Trophoblast cell (in vitro differentiated cells and primary cell): ENCODE results near the gene COPB1.

Source experiments
- DNase-seq, 2 donors: peaks; one replicate each; pipeline ENCODE4 v3.0.0-alpha.2; 2016
- H2AFZ ChIP-seq: 2 replicates; pipeline ENCODE4 v1.6.1; 2013; ENCODE audit warnings: low read length, moderate library complexity, mild to moderate bottlenecking; ENCODE audit not compliant: insufficient read depth, poor library complexity
- H2AK5ac ChIP-seq: 2 replicates; pipeline ENCODE4 v1.6.1; 2013; ENCODE audit warnings: mild to moderate bottlenecking, low read length
- H2BK120ac ChIP-seq: 2 replicates; pipeline ENCODE4 v1.6.1; 2013; ENCODE audit warnings: low read length, mild to moderate bottlenecking, moderate library complexity; ENCODE audit not compliant: insufficient read depth, poor library complexity
- H2BK12ac ChIP-seq: 2 replicates; pipeline ENCODE4 v1.6.1; 2013; ENCODE audit warnings: mild to moderate bottlenecking, low read length, moderate library complexity
- H2BK5ac ChIP-seq: 2 replicates; pipeline ENCODE4 v1.6.1; 2013; ENCODE audit warnings: low read length, low read depth, moderate library complexity, mild to moderate bottlenecking; ENCODE audit not compliant: poor library complexity
- H3K14ac ChIP-seq: 2 replicates; pipeline ENCODE4 v1.6.1; 2013; ENCODE audit warnings: mild to moderate bottlenecking, low read length
- H3K18ac ChIP-seq: 2 replicates; pipeline ENCODE4 v1.6.1; 2013; ENCODE audit warnings: mild to moderate bottlenecking, low read length
- H3K23ac ChIP-seq: 2 replicates; pipeline ENCODE4 v1.6.1; 2013; ENCODE audit warnings: low read length
- H3K27ac ChIP-seq: 2 replicates; pipeline ENCODE4 v1.5.1; 2013; ENCODE audit warnings: low read depth, mild to moderate bottlenecking, inconsistent platforms, low read length, moderate library complexity
- H3K27me3 ChIP-seq: 2 replicates; pipeline ENCODE4 v1.6.1; 2013; ENCODE audit warnings: inconsistent platforms, mild to moderate bottlenecking, low read length, moderate library complexity; ENCODE audit not compliant: insufficient read depth
- H3K36me3 ChIP-seq, 2 experiments: 1 replicate in 1 of 2; 2 replicates in 1 of 2; pipeline ENCODE4 v1.6.1; 2013; ENCODE audit warnings: low read length in 2 of 2, mild to moderate bottlenecking in 2 of 2, moderate library complexity in 1 of 2; ENCODE audit not compliant: insufficient read depth in 2 of 2, control insufficient read depth in 1 of 2
- H3K4ac ChIP-seq: 2 replicates; pipeline ENCODE4 v1.6.1; 2013; ENCODE audit warnings: low read depth, mild to moderate bottlenecking, low read length, moderate library complexity
- H3K4me1 ChIP-seq, 2 experiments: 1 replicate in 1 of 2; 2 replicates in 1 of 2; pipeline ENCODE4 v1.6.1; 2013; ENCODE audit warnings: low read length in 2 of 2, mild to moderate bottlenecking in 2 of 2, moderate library complexity in 1 of 2; ENCODE audit not compliant: insufficient read depth in 2 of 2, control insufficient read depth in 1 of 2
- H3K4me2 ChIP-seq: 2 replicates; pipeline ENCODE4 v1.6.1; 2013; ENCODE audit warnings: inconsistent platforms, mild to moderate bottlenecking, low read length, moderate library complexity
- H3K4me3 ChIP-seq: 2 replicates; pipeline ENCODE4 v1.5.1; 2013; ENCODE audit warnings: mild to moderate bottlenecking, low read depth, low read length, inconsistent platforms
- H3K79me1 ChIP-seq: one replicate; pipeline ENCODE4 v1.6.1; 2013; ENCODE audit warnings: low read length
- H3K79me2 ChIP-seq: 2 replicates; pipeline ENCODE4 v1.6.1; 2013; ENCODE audit warnings: low read length, mild to moderate bottlenecking; ENCODE audit not compliant: control insufficient read depth, insufficient read depth, poor library complexity
- H3K9ac ChIP-seq: 2 replicates; pipeline ENCODE4 v1.6.1; 2013; ENCODE audit warnings: mild to moderate bottlenecking, low read length
- H3K9me3 ChIP-seq: 2 replicates; pipeline ENCODE4 v1.6.1; 2013; ENCODE audit warnings: low read depth, mild to moderate bottlenecking, control low read depth, inconsistent platforms, low read length; ENCODE audit not compliant: insufficient read depth
- H4K12ac ChIP-seq: 2 replicates; pipeline ENCODE4 v1.6.1; 2013; ENCODE audit warnings: low read depth, mild to moderate bottlenecking, low read length, moderate library complexity
- H4K8ac ChIP-seq: 2 replicates; pipeline ENCODE4 v1.6.1; 2013; ENCODE audit warnings: low read depth, mild to moderate bottlenecking, low read length, moderate library complexity
- H4K91ac ChIP-seq: one replicate; pipeline ENCODE4 v1.6.1; 2013; ENCODE audit warnings: low read depth, mild to moderate bottlenecking, low read length, moderate library complexity
- WGBS: extraction: QIAGEN DNeasy Blood & Tissue Kit; methylation state at CpG from one replicate; pipeline ENCODE4 v1.1.7; 2013; ENCODE audit warnings: missing lambda C conversion rate; ENCODE audit not compliant: insufficient read length, insufficient coverage; ENCODE audit errors: extremely low coverage; 5-methylcytosine and 5-hydroxymethylcytosine counted together

Gene COPB1

GRCh38 chr11:14446701-14447169, 52.9 kb downstream of the COPB1 start:
- H3K27me3 ChIP-seq, result no peaks in the 10 kb centered on the region
- no peak overlapping the region for H3K9ac ChIP-seq
- no peaks in the 10 kb centered on the region for H3K79me1 ChIP-seq
- no peak overlapping the region for H3K14ac ChIP-seq
- no peak overlapping the region for H3K4me3 ChIP-seq
- H2BK120ac ChIP-seq, result no peak overlapping the region
- H3K9me3 ChIP-seq, result no peaks in the 10 kb centered on the region
- no peaks in the 10 kb centered on the region for H3K79me2 ChIP-seq
- no peak overlapping the region for H2BK12ac ChIP-seq
- H3K4me1 ChIP-seq, result peaks cover 5 to 7% of the 10 kb centered on the region in 2 experiments
- H3K23ac ChIP-seq, result no peak overlapping the region
- no peak overlapping the region for H4K91ac ChIP-seq
- H3K4ac ChIP-seq, result no peak overlapping the region
- DNase-seq, result no peak
- H3K27ac ChIP-seq, result no peak overlapping the region
- H3K18ac ChIP-seq, result no peak overlapping the region
- no peaks in the 10 kb centered on the region for H3K36me3 ChIP-seq
- H2BK5ac ChIP-seq, result no peak overlapping the region
- H2AFZ ChIP-seq, result no peak overlapping the region
- H4K12ac ChIP-seq, result no peak overlapping the region
- no peak overlapping the region for H2AK5ac ChIP-seq
- no peak overlapping the region for H4K8ac ChIP-seq
- no peak overlapping the region for H3K4me2 ChIP-seq

- H4K91ac ChIP-seq, result no peak overlapping the region
- no peak overlapping the region for H3K4me2 ChIP-seq
- no peaks in the 10 kb centered on the region for H3K9me3 ChIP-seq
- no peaks in the 10 kb centered on the region for H3K27me3 ChIP-seq
- no peak overlapping the region for H3K27ac ChIP-seq
- H2BK12ac ChIP-seq, result no peak overlapping the region
- no CpG with 5 or more reads among the region's 2 CpGs for WGBS
- DNase-seq, result no peak
- no peak overlapping the region for H3K23ac ChIP-seq
- no peaks in the 10 kb centered on the region for H3K79me2 ChIP-seq
- H3K4ac ChIP-seq, result no peak overlapping the region
- H2AFZ ChIP-seq, result no peak overlapping the region
- no peak overlapping the region for H3K14ac ChIP-seq
- H3K4me1 ChIP-seq, result peaks cover 5 to 7% of the 10 kb centered on the region in 2 experiments
- no peak overlapping the region for H3K18ac ChIP-seq
- no peak overlapping the region for H2BK120ac ChIP-seq
- no peak overlapping the region for H4K8ac ChIP-seq
- H2BK5ac ChIP-seq, result no peak overlapping the region
- no peak overlapping the region for H3K9ac ChIP-seq
- no peaks in the 10 kb centered on the region for H3K79me1 ChIP-seq
- H3K36me3 ChIP-seq, result no peaks in the 10 kb centered on the region
- no peak overlapping the region for H3K4me3 ChIP-seq
- no peak overlapping the region for H4K12ac ChIP-seq
- H2AK5ac ChIP-seq, result no peak overlapping the region
Observed at GRCh38 chr11:14445542-14446530, 53.8 kb downstream of the COPB1 start.

GRCh38 chr11:14444441-14445189, 55.0 kb downstream of the COPB1 start:
- no peaks in the 10 kb centered on the region for H3K9me3 ChIP-seq

GRCh38 chr11:14443638-14444037, 56.0 kb downstream of the COPB1 start:
- Histone ChIP-seq H3K36me3 (no peaks in the 10 kb centered on the region), H3K27me3 (no peaks in the 10 kb centered on the region), H3K14ac (no peak overlapping the region), H3K23ac (no peak overlapping the region), H3K79me2 (no peaks in the 10 kb centered on the region), H3K4ac (no peak overlapping the region), H2BK5ac (no peak overlapping the region), H4K8ac (no peak overlapping the region), H3K4me1 (peaks cover 5 to 7% of the 10 kb centered on the region in 2 experiments), H3K9ac (no peak overlapping the region), H2BK12ac (no peak overlapping the region), H3K4me3 (no peak overlapping the region), H3K9me3 (no peaks in the 10 kb centered on the region), H2AFZ (no peak overlapping the region), H4K12ac (no peak overlapping the region), H2BK120ac (no peak overlapping the region), H3K79me1 (no peaks in the 10 kb centered on the region), H3K27ac (no peak overlapping the region), H3K4me2 (no peak overlapping the region), H3K18ac (no peak overlapping the region), H4K91ac (no peak overlapping the region), H2AK5ac (no peak overlapping the region)
- DNase-seq, result no peak
- no CpG with 5 or more reads among the region's 1 CpG for WGBS

More at GRCh38 chr11:14444441-14445189, 55.0 kb downstream of the COPB1 start:
- Histone ChIP-seq H3K27ac (no peak overlapping the region), H4K91ac (no peak overlapping the region), H3K23ac (no peak overlapping the region), H3K4me2 (no peak overlapping the region), H3K79me2 (no peaks in the 10 kb centered on the region), H3K18ac (no peak overlapping the region), H2AFZ (no peak overlapping the region), H4K8ac (no peak overlapping the region), H2BK120ac (no peak overlapping the region), H3K79me1 (no peaks in the 10 kb centered on the region), H3K4ac (no peak overlapping the region), H4K12ac (no peak overlapping the region), H2BK5ac (no peak overlapping the region), H2BK12ac (no peak overlapping the region), H3K9ac (no peak overlapping the region), H3K4me3 (no peak overlapping the region), H2AK5ac (no peak overlapping the region), H3K4me1 (peaks cover 5 to 7% of the 10 kb centered on the region in 2 experiments), H3K36me3 (no peaks in the 10 kb centered on the region), H3K27me3 (no peaks in the 10 kb centered on the region), H3K14ac (no peak overlapping the region)
- DNase-seq, result no peak
- WGBS, result no CpG with 5 or more reads among the region's 8 CpGs
